ENCODE results near the gene CENPU. TPM values are rescaled to one million over a fixed set of nuclear protein-coding genes. Genes with fewer than 3 reads are reported as not detected.
"Not testable (repeated sequence)": the region's sequence is repeated elsewhere in the genome, so short reads cannot be mapped to it uniquely, and the experiment has no call there.

Gene CENPU
- total and polyA plus RNA-seq, 12 donors: 0.62 to 4.6 (median 1.4) TPM

DNA sequence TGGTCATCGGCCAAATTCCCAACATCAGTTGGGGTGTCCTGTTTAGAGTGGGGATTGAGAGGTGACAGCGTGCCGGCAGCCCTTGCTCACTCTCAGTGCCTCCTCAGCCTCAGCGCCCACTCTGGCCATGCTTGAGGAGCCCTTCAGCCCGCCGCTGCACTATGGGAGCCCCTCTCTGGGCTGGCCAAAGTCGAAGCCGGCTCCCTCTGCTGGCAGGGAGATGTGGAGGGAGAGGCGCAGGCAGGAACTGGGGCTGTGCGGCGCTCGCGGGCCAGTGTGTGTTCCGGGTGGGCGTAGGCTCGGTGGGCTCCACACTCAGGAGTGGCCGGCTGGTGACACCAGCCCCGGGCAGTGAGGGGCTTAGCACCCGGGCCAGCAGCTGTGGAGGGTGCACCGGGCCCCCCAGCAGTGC lies 7.1 kb upstream of the CENPU start:
- TF ChIP-seq, protein P1, sequence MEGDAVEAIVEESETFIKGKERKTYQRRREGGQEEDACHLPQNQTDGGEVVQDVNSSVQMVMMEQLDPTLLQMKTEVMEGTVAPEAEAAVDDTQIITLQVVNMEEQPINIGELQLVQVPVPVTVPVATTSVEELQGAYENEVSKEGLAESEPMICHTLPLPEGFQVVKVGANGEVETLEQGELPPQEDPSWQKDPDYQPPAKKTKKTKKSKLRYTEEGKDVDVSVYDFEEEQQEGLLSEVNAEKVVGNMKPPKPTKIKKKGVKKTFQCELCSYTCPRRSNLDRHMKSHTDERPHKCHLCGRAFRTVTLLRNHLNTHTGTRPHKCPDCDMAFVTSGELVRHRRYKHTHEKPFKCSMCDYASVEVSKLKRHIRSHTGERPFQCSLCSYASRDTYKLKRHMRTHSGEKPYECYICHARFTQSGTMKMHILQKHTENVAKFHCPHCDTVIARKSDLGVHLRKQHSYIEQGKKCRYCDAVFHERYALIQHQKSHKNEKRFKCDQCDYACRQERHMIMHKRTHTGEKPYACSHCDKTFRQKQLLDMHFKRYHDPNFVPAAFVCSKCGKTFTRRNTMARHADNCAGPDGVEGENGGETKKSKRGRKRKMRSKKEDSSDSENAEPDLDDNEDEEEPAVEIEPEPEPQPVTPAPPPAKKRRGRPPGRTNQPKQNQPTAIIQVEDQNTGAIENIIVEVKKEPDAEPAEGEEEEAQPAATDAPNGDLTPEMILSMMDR (IDR thresholded peaks at IDR 0.05): no peak
- Histone ChIP-seq H3K27ac (no peak overlapping the region), H3K27me3 (no peaks in the 10 kb centered on the region), H3K9me3 (peaks cover 0 to 6% (median 0%) of the 10 kb centered on the region in 11 donors), H3K4me1 (peaks cover 0 to 8% (median 5%) of the 10 kb centered on the region in 9 donors), H3K36me3 (no peaks in the 10 kb centered on the region), H3K4me3 (no peak overlapping the region)
- 95 to 98% methylated on average over 17 to 20 of the region's 20 CpGs for WGBS, 2 donors
- peak in 1 of 8 donors; percentile 68 for ATAC-seq
- intact Hi-C loops (cut with DNase I): loop anchor here in 2 of 10 donors (10.0 kb wide), 2 partner anchors 164 to 354 kb away; no protein-coding TSS in a partner anchor
- DNase-seq: no peak

DNA sequence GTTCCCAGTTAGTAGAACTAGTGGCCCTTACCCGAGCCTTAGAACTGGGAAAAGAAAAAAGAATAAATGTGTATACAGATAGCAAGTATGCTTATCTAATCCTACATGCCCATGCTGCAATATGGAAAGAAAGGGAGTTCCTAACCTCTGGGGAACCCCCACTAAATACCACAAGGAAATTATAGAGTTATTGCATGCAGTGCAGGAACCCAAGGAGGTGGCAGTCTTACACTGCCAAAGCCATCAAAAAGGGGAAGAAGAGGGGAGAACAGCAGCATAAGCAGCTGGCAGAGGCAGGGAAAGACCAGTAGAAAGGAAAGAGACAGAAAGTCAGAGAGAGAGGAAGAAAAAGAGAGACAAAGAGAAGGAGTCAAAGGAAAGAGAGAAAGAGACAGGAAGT lies 5.7 kb upstream of the CENPU start:
- not testable (repeated sequence) for ATAC-seq, H3K27me3 ChIP-seq, H3K4me3 ChIP-seq, H3K4me1 ChIP-seq, H3K36me3 ChIP-seq, H3K27ac ChIP-seq, H3K9me3 ChIP-seq, DNase-seq
- WGBS, 2 donors: 56 to 72% methylated on average over 1 of the region's 1 CpG
- intact Hi-C loops (cut with DNase I): loop anchor here in 1 of 10 donors (10.0 kb wide), 1 partner anchor 95 kb away; the partner anchor contains the start of genes CASP3 and PRIMPOL

DNA sequence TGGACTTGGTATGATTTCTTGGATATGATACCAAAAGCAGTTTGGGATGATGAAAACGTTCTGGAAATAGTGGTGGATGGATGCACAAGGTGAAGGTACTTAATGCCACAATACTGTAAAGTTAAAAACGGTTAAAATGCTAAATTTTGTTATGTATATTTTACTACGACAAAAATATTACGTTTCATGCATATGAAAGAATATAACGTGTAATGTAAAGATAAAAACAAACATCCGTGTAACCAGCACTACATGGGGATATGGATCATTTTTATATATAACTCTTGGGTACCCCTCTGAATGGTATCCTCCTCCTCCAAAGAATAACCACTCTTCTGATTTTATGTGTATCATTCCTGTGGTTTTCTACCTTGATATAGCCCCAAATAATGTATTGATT lies 862 bp upstream of the CENPU start:
- Histone ChIP-seq H3K36me3 (no peaks in the 10 kb centered on the region), H3K4me3 (peak overlapping the region in 8 of 10 donors; percentile 69 to 98 (median 84)), H3K27ac (peak overlapping the region in 4 of 10 donors; percentile 67 to 84 (median 76)), H3K9me3 (no peaks in the 10 kb centered on the region), H3K27me3 (no peaks in the 10 kb centered on the region), H3K4me1 (peaks cover 0 to 24% (median 15%) of the 10 kb centered on the region in 9 donors)
- WGBS, 2 donors: 50 to 63% methylated on average over 6 of the region's 6 CpGs
- no peak for DNase-seq
- TF ChIP-seq, protein P1 (IDR thresholded peaks at IDR 0.05): no peak
- ATAC-seq: no peak
- intact Hi-C loops (cut with DNase I): loop anchor here in 6 of 10 donors (2.0 to 10.0 kb wide), 4 partner anchors 82 to 90 kb away; partner anchors contain the start of genes CASP3 (in 4 of the 6) and PRIMPOL (in 4 of the 6)

DNA sequence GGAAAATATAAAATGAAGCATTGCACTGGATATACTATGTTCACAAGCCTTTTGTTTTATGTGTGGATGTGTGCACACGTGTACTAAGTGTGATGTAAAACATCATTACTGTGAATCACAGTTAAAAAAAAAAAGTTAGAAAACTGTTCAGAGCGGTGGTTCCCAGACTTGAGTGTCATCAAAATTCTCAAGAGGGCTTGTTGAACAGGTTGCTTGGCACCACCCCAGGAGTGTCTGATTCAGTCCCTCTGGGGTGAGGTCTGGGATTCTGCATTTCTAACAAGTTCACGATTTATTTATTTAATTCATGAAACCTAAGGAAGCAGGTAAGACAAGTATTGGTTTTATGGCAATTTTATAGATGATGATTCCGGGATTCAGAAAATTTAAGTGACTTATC lies 1.8 kb downstream of the CENPU start:
- 63 to 69% methylated on average over 4 of the region's 4 CpGs for WGBS, 2 donors
- Histone ChIP-seq H3K27ac (no peak overlapping the region), H3K36me3 (peaks cover 0 to 18% (median 0%) of the 10 kb centered on the region in 9 donors), H3K4me3 (no peak overlapping the region), H3K27me3 (no peaks in the 10 kb centered on the region), H3K9me3 (peaks cover 0 to 7% (median 0%) of the 10 kb centered on the region in 11 donors), H3K4me1 (peaks cover 0 to 31% (median 15%) of the 10 kb centered on the region in 9 donors)
- TF ChIP-seq, protein P1 (IDR thresholded peaks at IDR 0.05): no peak
- DNase-seq (no peak), ATAC-seq (no peak)
- intact Hi-C loops (cut with DNase I): loop anchor here in 5 of 10 donors (5.0 to 10.0 kb wide), 3 partner anchors 80 to 87 kb away; partner anchors contain the start of genes CASP3 (in 3 of the 5) and PRIMPOL (in 3 of the 5)

DNA sequence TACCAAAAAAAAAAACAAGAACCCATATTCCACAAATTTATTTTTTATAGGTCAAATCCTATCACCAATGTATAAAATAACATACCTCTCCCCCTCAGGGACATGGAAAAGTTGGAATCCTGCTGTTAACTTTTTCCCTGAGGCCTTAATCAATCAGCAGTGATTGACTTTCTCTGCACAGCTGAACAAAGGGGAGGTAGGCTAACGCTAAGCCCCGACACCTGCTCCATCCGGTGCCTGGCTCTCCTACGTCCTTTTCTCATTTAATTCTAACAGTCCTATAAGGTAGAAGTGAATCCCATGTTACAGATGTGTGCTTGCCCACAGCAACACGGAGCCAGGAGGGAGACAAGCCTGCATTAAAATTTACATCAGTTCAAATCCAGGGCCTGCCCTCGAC lies 2.8 kb downstream of the CENPU start:
- no peak overlapping the region for H3K27ac ChIP-seq
- 81 to 85% methylated on average over 6 of the region's 6 CpGs for WGBS, 2 donors
- peaks cover 0 to 34% (median 15%) of the 10 kb centered on the region in 9 donors for H3K4me1 ChIP-seq
- no peak overlapping the region for H3K4me3 ChIP-seq
- H3K9me3 ChIP-seq: peaks cover 0 to 7% (median 0%) of the 10 kb centered on the region in 11 donors
- no peaks in the 10 kb centered on the region for H3K27me3 ChIP-seq
- TF ChIP-seq, protein P1 (IDR thresholded peaks at IDR 0.05): no peak
- ATAC-seq: no peak
- intact Hi-C loops (cut with DNase I): loop anchor here in 5 of 10 donors (5.0 to 10.0 kb wide), 3 partner anchors 79 to 86 kb away; partner anchors contain the start of genes CASP3 (in 3 of the 5) and PRIMPOL (in 3 of the 5)
- DNase-seq: no peak
- H3K36me3 ChIP-seq: peaks cover 0 to 19% (median 0%) of the 10 kb centered on the region in 9 donors

Measured in heart right ventricle (tissue), 16 donors.